Mammary epithelial cell (primary cell): ENCODE results near the gene HDAC4.

ENCODE experiments used
- CTCF ChIP-seq, 2 donors: IDR thresholded peaks in 1 of 2; conservative IDR thresholded peaks in 1 of 2; 2 replicates each; pipeline ENCODE4 v1.5.1; 2011 to 2012; ENCODE audit warnings: inconsistent platforms in 2 of 2, low read length in 2 of 2, mild to moderate bottlenecking in 2 of 2, control low read depth in 1 of 2, low read depth in 1 of 2; ENCODE audit not compliant: insufficient read depth in 1 of 2; ENCODE audit errors: extremely low read depth in 1 of 2
- EZH2 ChIP-seq: IDR thresholded peaks from 2 replicates; pipeline ENCODE4 v1.6.1; 2012; ENCODE audit warnings: low read length, inconsistent platforms, borderline replicate concordance

GRCh38 chr2:239171643-239172042 lies 229.2 kb downstream of the HDAC4 start:
- TF ChIP-seq CTCF (conservative IDR thresholded peaks at IDR 0.05 in 1 of 2, IDR thresholded peaks at IDR 0.05 in 1 of 2; ENCODE audit: extremely low read depth in 1 of 2, insufficient read depth in 1 of 2, low read depth in 1 of 2, low read length in 2 of 2) (no peak), EZH2 (no peak)
